H1 (cell line): ENCODE measurements around the gene DENND4A. TPM values are rescaled to one million over a fixed set of nuclear protein-coding genes. Genes with fewer than 3 reads are reported as not detected.

Experiments used
- ASH2L ChIP-seq: fragments of 200-600, 300-600 bp; sonication (generic); IDR thresholded peaks from one replicate; pipeline ENCODE4 v1.7.1; 2017; ENCODE audit warnings: low read length
- ATF2 ChIP-seq: IDR thresholded peaks from 2 replicates; pipeline ENCODE4 v1.6.1; 2012; ENCODE audit warnings: low read length, inconsistent platforms
- CTBP2 ChIP-seq: IDR thresholded peaks from 2 replicates; pipeline ENCODE4 v1.7.0; 2011; ENCODE audit warnings: borderline replicate concordance, mild to moderate bottlenecking, moderate library complexity, mixed read lengths, low read length; ENCODE audit not compliant: insufficient read depth, insufficient read length
- HDAC6 ChIP-seq: IDR thresholded peaks from one replicate; pipeline ENCODE4 v1.7.1; 2012; ENCODE audit warnings: low read depth, mild to moderate bottlenecking, inconsistent platforms, low read length, moderate library complexity
- MAX ChIP-seq: IDR thresholded peaks from 2 replicates; pipeline ENCODE4 v1.6.1; 2012; ENCODE audit warnings: inconsistent platforms
- PHF8 ChIP-seq: fragments of 200-600 bp; sonication (generic); conservative IDR thresholded peaks from 2 replicates; pipeline ENCODE4 v1.7.1; 2012; ENCODE audit warnings: low read depth, mild to moderate bottlenecking, inconsistent platforms, low read length, moderate library complexity
- RFX5 ChIP-seq: IDR thresholded peaks from 2 replicates; pipeline ENCODE4 v1.6.1; 2011; ENCODE audit warnings: low read depth, low read length, improper control_type of control experiment, borderline replicate concordance
- SRF ChIP-seq: IDR thresholded peaks from 2 replicates; pipeline ENCODE4 v1.6.1; 2011; ENCODE audit warnings: mild to moderate bottlenecking, low read depth, low read length, moderate library complexity
- polyA plus RNA-seq, 7 experiments: library from polyadenylated mRNA; depleted of rRNA in 3 of 7; stranded (reverse) in 5 of 7; unstranded in 2 of 7; fragments of >200 nt in 5 of 7; fragments of 200-250 nt in 2 of 7; gene quantifications; 1 replicate in 5 of 7; 2 replicates in 1 of 7; 4 replicates in 1 of 7; pipeline versions ENCODE4 v1.2.1 to v1.2.3, GENCODE V29; 2011 to 2013; ENCODE audit warnings: missing spikeins in 2 of 7, mixed read lengths in 2 of 7
- total RNA-seq: library from RNA; stranded (reverse); fragmentation: NEBNext Ultra II Directional; extraction: Animal tissue kit (Norgen Biotek cat#: 25700); gene quantifications from 2 replicates; pipeline ENCODE4 v1.2.1, GENCODE V29; 2021

The DENND4A gene
- total and polyA plus RNA-seq, 2 of the 8 experiments (the other 6 are each of a cell fraction or from before 2014, with no cell fraction given): 1.3 to 4.7 TPM

GRCh38 chr15:65682404-65682911 lies 109.6 kb downstream of the DENND4A start (continued):
- TF ChIP-seq HDAC6 (no peak), SRF (no peak), CTBP2 (no peak), ATF2 (no peak), ASH2L (no peak), MAX (no peak), PHF8 (no peak), RFX5 (no peak)
